ENCODE data around the gene CRACR2B.

Gene CRACR2B

GRCh38 chr11:870127-870413 is 42.4 kb downstream of the CRACR2B start:
- DNase-seq: no peak

GRCh38 chr11:870418-870817 is 42.7 kb downstream of the CRACR2B start:
- DNase-seq: no peak

DNA sequence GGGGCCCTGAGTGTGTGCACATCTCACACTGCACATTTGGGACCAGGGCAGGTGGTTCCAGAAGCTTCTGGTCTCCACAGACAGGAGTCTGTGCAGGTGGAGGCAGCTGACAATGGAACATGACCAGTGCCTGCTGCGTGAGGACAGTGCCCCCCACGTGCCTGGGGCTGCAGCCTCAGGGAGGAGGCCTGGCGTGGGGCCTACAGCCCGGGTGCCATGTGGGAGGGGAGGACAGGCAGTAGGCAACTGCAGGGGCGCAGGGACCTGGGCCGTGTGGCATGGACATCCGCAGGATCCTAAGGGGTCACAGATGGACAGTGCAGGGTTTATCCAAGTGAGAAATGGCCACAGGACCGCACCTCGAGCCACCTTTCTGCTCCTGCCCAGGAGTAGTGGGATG is 43.8 kb downstream of the CRACR2B start:
- no peak for DNase-seq

GRCh38 chr11:872799-873198 is 45.1 kb downstream of the CRACR2B start:
- DNase-seq: no peak

- no peak for DNase-seq
Measured at GRCh38 chr11:873706-874105, 46.0 kb downstream of the CRACR2B start.

GRCh38 chr11:875203-875602 is 47.5 kb downstream of the CRACR2B start:
- no peak for DNase-seq

GRCh38 chr11:875769-876301 is 48.1 kb downstream of the CRACR2B start:
- DNase-seq: peak; percentile 44

DNA sequence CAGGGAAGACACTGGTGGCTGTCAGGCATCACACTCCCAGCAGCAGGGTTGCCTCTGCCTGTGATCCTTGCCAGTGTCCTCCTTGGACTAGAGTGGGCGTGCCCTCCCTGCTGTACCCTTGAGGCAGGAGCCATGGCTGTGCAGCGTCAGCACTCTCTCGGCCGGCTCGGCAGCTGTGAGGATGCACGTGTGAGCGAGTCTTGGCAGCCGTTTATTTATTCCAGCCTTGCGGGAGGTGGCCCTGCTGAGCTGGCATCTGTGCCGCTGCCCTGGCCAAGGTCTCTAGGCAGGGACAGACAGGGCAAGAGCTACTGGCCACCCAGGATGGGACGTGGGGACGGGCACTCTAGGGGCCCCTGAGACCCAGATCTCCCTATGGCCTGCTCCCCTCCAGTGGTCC is 48.8 kb downstream of the CRACR2B start:
- DNase-seq: peak; percentile 64

DNA sequence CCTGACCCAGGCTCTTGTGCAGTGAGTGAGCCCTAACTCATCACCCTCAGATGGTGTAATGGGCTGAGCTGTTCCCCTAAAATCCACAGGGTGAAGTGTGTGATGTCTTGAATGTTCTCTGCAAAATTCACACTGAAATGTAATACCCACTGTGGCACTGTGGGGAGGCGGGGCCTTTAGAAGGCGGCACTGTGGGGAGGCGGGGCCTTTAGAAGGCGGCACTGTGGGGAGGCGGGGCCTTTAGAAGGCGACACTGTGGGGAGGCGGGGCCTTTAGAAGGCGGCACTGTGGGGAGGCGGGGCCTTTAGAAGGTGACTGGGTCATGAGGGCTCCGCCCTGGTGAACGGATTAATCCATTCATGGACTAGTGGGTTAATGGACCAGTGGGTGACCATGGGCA is 49.8 kb downstream of the CRACR2B start:
- DNase-seq: no peak

DNA sequence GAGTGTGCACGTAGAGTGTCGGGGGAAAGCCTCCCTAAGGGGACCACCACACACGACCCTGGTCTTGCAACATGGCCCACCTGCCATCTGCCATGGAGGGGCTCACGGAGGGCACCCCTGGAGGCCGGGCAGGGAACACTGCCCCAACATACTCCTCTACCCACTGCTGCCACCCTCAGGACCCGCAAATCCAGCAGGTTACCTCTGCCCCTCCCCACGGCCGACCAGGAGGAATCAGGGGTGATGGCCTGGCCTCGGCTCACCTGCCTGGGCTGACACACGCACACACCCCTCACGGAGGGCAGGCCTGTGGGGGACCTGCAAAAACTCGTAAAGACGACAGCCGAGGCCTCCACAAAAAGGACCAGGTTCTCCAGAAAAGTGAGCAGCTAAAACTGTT is 52.7 kb downstream of the CRACR2B start:
- DNase-seq: no peak

Data from NCI-H524 treated with DMSO at 0.1 percent for 48 hours (cell line).